ENCODE data around the gene SCRN1.

The SCRN1 gene

GRCh38 chr7:29990931-29991330 lies 1.3 kb upstream of the SCRN1 start:
- no peaks in the 10 kb centered on the region for H3K27me3 ChIP-seq (ENCODE audit: low read depth)
- in situ Hi-C loops (cut with MboI; ENCODE audit: low sequenced_read_pairs), result no loop called here
- H3K9me3 ChIP-seq, result peaks cover 3% of the 10 kb centered on the region
- H3K4me1 ChIP-seq, result peaks cover 14% of the 10 kb centered on the region
- DNase-seq (ENCODE audit: low spot score in 2 of 2), result no peak
- H3K36me3 ChIP-seq (replicated peaks), result no peaks in the 10 kb centered on the region
- no peak overlapping the region for H3K4me3 ChIP-seq

GRCh38 chr7:29988424-29989256 lies 961 bp downstream of the SCRN1 start:
- Histone ChIP-seq H3K4me1 (peaks cover 19% of the 10 kb centered on the region), H3K9me3 (peaks cover 3% of the 10 kb centered on the region; the same call in 1 of the 2 replicates), H3K27me3 (ENCODE audit: low read depth) (no peaks in the 10 kb centered on the region), H3K36me3 (replicated peaks) (no peaks in the 10 kb centered on the region), H3K4me3 (peak overlapping the region; percentile 92)
- in situ Hi-C loops (cut with MboI; ENCODE audit: low sequenced_read_pairs), result no loop called here
- DNase-seq (ENCODE audit: low spot score in 2 of 2), result peak; percentile 70 to 76

- DNase-seq (ENCODE audit: low spot score in 2 of 2), result peak; percentile 29 to 57
- peak overlapping the region; percentile 92 for H3K4me3 ChIP-seq
- in situ Hi-C loops (cut with MboI; ENCODE audit: low sequenced_read_pairs), result no loop called here
- H3K27me3 ChIP-seq (ENCODE audit: low read depth), result no peaks in the 10 kb centered on the region
- H3K4me1 ChIP-seq, result peaks cover 23% of the 10 kb centered on the region
- no peaks in the 10 kb centered on the region for H3K36me3 ChIP-seq (replicated peaks)
- H3K9me3 ChIP-seq, result peaks cover 1% of the 10 kb centered on the region; the same call in 1 of the 2 replicates
Observed at GRCh38 chr7:29987811-29988317, 1.7 kb downstream of the SCRN1 start.

- in situ Hi-C loops (cut with MboI; ENCODE audit: low sequenced_read_pairs), result no loop called here
- no peak for DNase-seq (ENCODE audit: low spot score in 2 of 2)
- Histone ChIP-seq H3K4me1 (peaks cover 23% of the 10 kb centered on the region), H3K4me3 (peak overlapping the region; percentile 92), H3K36me3 (replicated peaks) (no peaks in the 10 kb centered on the region), H3K9me3 (no peaks in the 10 kb centered on the region), H3K27me3 (ENCODE audit: low read depth) (no peaks in the 10 kb centered on the region)
Observed at GRCh38 chr7:29987083-29987482, 2.5 kb downstream of the SCRN1 start.

- no peaks in the 10 kb centered on the region for H3K27me3 ChIP-seq (ENCODE audit: low read depth)
- in situ Hi-C loops (cut with MboI; ENCODE audit: low sequenced_read_pairs), result no loop called here
- no peak for DNase-seq (ENCODE audit: low spot score in 2 of 2)
- peaks cover 13% of the 10 kb centered on the region for H3K4me1 ChIP-seq
- H3K36me3 ChIP-seq (replicated peaks), result no peaks in the 10 kb centered on the region
- H3K9me3 ChIP-seq, result no peaks in the 10 kb centered on the region
- H3K4me3 ChIP-seq, result no peak overlapping the region
Observed at GRCh38 chr7:29980151-29980550, 9.4 kb downstream of the SCRN1 start.

- DNase-seq (ENCODE audit: low spot score in 2 of 2), result peak in 1 of 2 experiments; percentile 57
- Histone ChIP-seq H3K9me3 (no peaks in the 10 kb centered on the region), H3K36me3 (replicated peaks) (no peaks in the 10 kb centered on the region), H3K27me3 (ENCODE audit: low read depth) (no peaks in the 10 kb centered on the region), H3K4me3 (no peak overlapping the region), H3K4me1 (0 out of 2 replicates have a peak, but pooled peaks cover 4% of the 10 kb centered on the region)
- in situ Hi-C loops (cut with MboI; ENCODE audit: low sequenced_read_pairs), result no loop called here
Observed at GRCh38 chr7:29977886-29978651, 11.5 kb downstream of the SCRN1 start.

GRCh38 chr7:29976673-29977415 lies 12.8 kb downstream of the SCRN1 start:
- no peak overlapping the region for H3K4me3 ChIP-seq
- no peaks in the 10 kb centered on the region for H3K9me3 ChIP-seq
- DNase-seq (ENCODE audit: low spot score in 2 of 2), result no peak
- H3K36me3 ChIP-seq (replicated peaks), result 0 out of 2 replicates have a peak, but pooled peaks cover under 1% of the 10 kb centered on the region
- no peaks in the 10 kb centered on the region for H3K27me3 ChIP-seq (ENCODE audit: low read depth)
- in situ Hi-C loops (cut with MboI; ENCODE audit: low sequenced_read_pairs), result no loop called here
- 0 out of 2 replicates have a peak, but pooled peaks cover 7% of the 10 kb centered on the region for H3K4me1 ChIP-seq

- in situ Hi-C loops (cut with MboI; ENCODE audit: low sequenced_read_pairs), result no loop called here
- Histone ChIP-seq H3K36me3 (replicated peaks) (0 out of 2 replicates have a peak, but pooled peaks cover 2% of the 10 kb centered on the region), H3K4me1 (0 out of 2 replicates have a peak, but pooled peaks cover 7% of the 10 kb centered on the region), H3K9me3 (no peaks in the 10 kb centered on the region), H3K4me3 (no peak overlapping the region), H3K27me3 (ENCODE audit: low read depth) (no peaks in the 10 kb centered on the region)
- no peak for DNase-seq (ENCODE audit: low spot score in 2 of 2)
Observed at GRCh38 chr7:29976266-29976665, 13.3 kb downstream of the SCRN1 start.

- H3K4me1 ChIP-seq, result 0 out of 2 replicates have a peak, but pooled peaks cover 7% of the 10 kb centered on the region
- H3K4me3 ChIP-seq, result no peak overlapping the region
- no peaks in the 10 kb centered on the region for H3K9me3 ChIP-seq
- no peaks in the 10 kb centered on the region for H3K27me3 ChIP-seq (ENCODE audit: low read depth)
- DNase-seq (ENCODE audit: low spot score in 2 of 2), result no peak
- H3K36me3 ChIP-seq (replicated peaks), result 0 out of 2 replicates have a peak, but pooled peaks cover 2% of the 10 kb centered on the region
- in situ Hi-C loops (cut with MboI; ENCODE audit: low sequenced_read_pairs), result no loop called here
Observed at GRCh38 chr7:29975561-29975960, 14.0 kb downstream of the SCRN1 start.

- H3K4me1 ChIP-seq, result 0 out of 2 replicates have a peak, but pooled peaks cover 2% of the 10 kb centered on the region
- no peak overlapping the region for H3K4me3 ChIP-seq
- DNase-seq (ENCODE audit: low spot score in 2 of 2), result no peak
- no peaks in the 10 kb centered on the region for H3K27me3 ChIP-seq (ENCODE audit: low read depth)
- peaks cover 4% of the 10 kb centered on the region; the same call in 1 of the 2 replicates for H3K36me3 ChIP-seq (replicated peaks)
- H3K9me3 ChIP-seq, result no peaks in the 10 kb centered on the region
- in situ Hi-C loops (cut with MboI; ENCODE audit: low sequenced_read_pairs), result no loop called here
Observed at GRCh38 chr7:29974286-29974685, 15.3 kb downstream of the SCRN1 start.

- H3K4me1 ChIP-seq, result 0 out of 2 replicates have a peak, but pooled peaks cover 2% of the 10 kb centered on the region
- in situ Hi-C loops (cut with MboI; ENCODE audit: low sequenced_read_pairs), result no loop called here
- H3K9me3 ChIP-seq, result no peaks in the 10 kb centered on the region
- DNase-seq (ENCODE audit: low spot score in 2 of 2), result no peak
- H3K27me3 ChIP-seq (ENCODE audit: low read depth), result no peaks in the 10 kb centered on the region
- no peak overlapping the region for H3K4me3 ChIP-seq
- peaks cover 22% of the 10 kb centered on the region for H3K36me3 ChIP-seq (replicated peaks)
Observed at GRCh38 chr7:29972315-29972669, 17.3 kb downstream of the SCRN1 start.

- H3K4me3 ChIP-seq, result no peak overlapping the region
- H3K4me1 ChIP-seq, result 0 out of 2 replicates have a peak, but pooled peaks cover 2% of the 10 kb centered on the region
- H3K9me3 ChIP-seq, result no peaks in the 10 kb centered on the region
- peaks cover 22% of the 10 kb centered on the region for H3K36me3 ChIP-seq (replicated peaks)
- in situ Hi-C loops (cut with MboI; ENCODE audit: low sequenced_read_pairs), result no loop called here
- no peaks in the 10 kb centered on the region for H3K27me3 ChIP-seq (ENCODE audit: low read depth)
- no peak for DNase-seq (ENCODE audit: low spot score in 2 of 2)
Observed at GRCh38 chr7:29971566-29972314, 17.9 kb downstream of the SCRN1 start.

GRCh38 chr7:29970158-29970557 lies 19.4 kb downstream of the SCRN1 start:
- Histone ChIP-seq H3K36me3 (replicated peaks) (peaks cover 22% of the 10 kb centered on the region), H3K27me3 (ENCODE audit: low read depth) (no peaks in the 10 kb centered on the region), H3K4me1 (0 out of 2 replicates have a peak, but pooled peaks cover 2% of the 10 kb centered on the region), H3K9me3 (no peaks in the 10 kb centered on the region), H3K4me3 (no peak overlapping the region)
- DNase-seq (ENCODE audit: low spot score in 2 of 2), result no peak
- in situ Hi-C loops (cut with MboI; ENCODE audit: low sequenced_read_pairs), result no loop called here
